HG02759 (cell line): ENCODE results near the gene FNDC3A.
"Not testable (repeated sequence)": the region's sequence is repeated elsewhere in the genome, so short reads cannot be mapped to it uniquely, and the experiment has no call there.

Experiments
- ATAC-seq: cut with Tn5 transposase; IDR thresholded peaks from one replicate; pipeline ENCODE4 v1.9.1; 2021; ENCODE audit warnings: mild to moderate bottlenecking, moderate library complexity; ENCODE audit not compliant: unreplicated experiment

The FNDC3A gene

GRCh38 chr13:49040872-49041271 lies 65.2 kb downstream of the FNDC3A start:
- ATAC-seq = no peak

- ATAC-seq = no peak
Observed at GRCh38 chr13:49042476-49042875, 66.8 kb downstream of the FNDC3A start.

GRCh38 chr13:49044008-49044407 lies 68.3 kb downstream of the FNDC3A start:
- ATAC-seq = no peak

GRCh38 chr13:49044836-49045235 lies 69.1 kb downstream of the FNDC3A start:
- no peak for ATAC-seq

- ATAC-seq = no peak
Observed at GRCh38 chr13:49046002-49046401, 70.3 kb downstream of the FNDC3A start.

- ATAC-seq = no peak
Observed at GRCh38 chr13:49046519-49046918, 70.8 kb downstream of the FNDC3A start.

- ATAC-seq = no peak
Observed at GRCh38 chr13:49052813-49053212, 77.1 kb downstream of the FNDC3A start.

- no peak for ATAC-seq
Observed at GRCh38 chr13:49053215-49053614, 77.5 kb downstream of the FNDC3A start.

GRCh38 chr13:49053906-49054305 lies 78.2 kb downstream of the FNDC3A start:
- ATAC-seq = no peak

GRCh38 chr13:49055021-49055420 lies 79.3 kb downstream of the FNDC3A start:
- no peak for ATAC-seq

- no peak for ATAC-seq
Observed at GRCh38 chr13:49057176-49057575, 81.5 kb downstream of the FNDC3A start.

- ATAC-seq = no peak
Observed at GRCh38 chr13:49058761-49059160, 83.0 kb downstream of the FNDC3A start.

GRCh38 chr13:49060678-49061387 lies 85.1 kb downstream of the FNDC3A start:
- no peak for ATAC-seq

- not testable (repeated sequence) for ATAC-seq
Observed at GRCh38 chr13:49061388-49061752, 85.7 kb downstream of the FNDC3A start.

GRCh38 chr13:49062297-49062896 lies 86.7 kb downstream of the FNDC3A start:
- ATAC-seq = no peak

- no peak for ATAC-seq
Observed at GRCh38 chr13:49063011-49063410, 87.3 kb downstream of the FNDC3A start.

GRCh38 chr13:49063497-49063896 lies 87.8 kb downstream of the FNDC3A start:
- no peak for ATAC-seq

GRCh38 chr13:49064476-49064875 lies 88.8 kb downstream of the FNDC3A start:
- ATAC-seq = no peak

- no peak for ATAC-seq
Observed at GRCh38 chr13:49066856-49067255, 91.1 kb downstream of the FNDC3A start.

- not testable (repeated sequence) for ATAC-seq
Observed at GRCh38 chr13:49068498-49068897, 92.8 kb downstream of the FNDC3A start.

- ATAC-seq = not testable (repeated sequence)
Observed at GRCh38 chr13:49070021-49070420, 94.3 kb downstream of the FNDC3A start.

- no peak for ATAC-seq
Observed at GRCh38 chr13:49071341-49071937, 95.7 kb downstream of the FNDC3A start.
